GM21526 (cell line): ENCODE measurements around the gene FAM162A.
"Not testable (repeated sequence)": the region's sequence is repeated elsewhere in the genome, so short reads cannot be mapped to it uniquely, and the experiment has no call there.

ENCODE experiments used
- ATAC-seq: cut with Tn5 transposase; IDR thresholded peaks from one replicate; pipeline ENCODE4 v1.9.1; 2021; ENCODE audit warnings: moderate library complexity; ENCODE audit not compliant: unreplicated experiment, low FRiP score

Gene FAM162A

DNA sequence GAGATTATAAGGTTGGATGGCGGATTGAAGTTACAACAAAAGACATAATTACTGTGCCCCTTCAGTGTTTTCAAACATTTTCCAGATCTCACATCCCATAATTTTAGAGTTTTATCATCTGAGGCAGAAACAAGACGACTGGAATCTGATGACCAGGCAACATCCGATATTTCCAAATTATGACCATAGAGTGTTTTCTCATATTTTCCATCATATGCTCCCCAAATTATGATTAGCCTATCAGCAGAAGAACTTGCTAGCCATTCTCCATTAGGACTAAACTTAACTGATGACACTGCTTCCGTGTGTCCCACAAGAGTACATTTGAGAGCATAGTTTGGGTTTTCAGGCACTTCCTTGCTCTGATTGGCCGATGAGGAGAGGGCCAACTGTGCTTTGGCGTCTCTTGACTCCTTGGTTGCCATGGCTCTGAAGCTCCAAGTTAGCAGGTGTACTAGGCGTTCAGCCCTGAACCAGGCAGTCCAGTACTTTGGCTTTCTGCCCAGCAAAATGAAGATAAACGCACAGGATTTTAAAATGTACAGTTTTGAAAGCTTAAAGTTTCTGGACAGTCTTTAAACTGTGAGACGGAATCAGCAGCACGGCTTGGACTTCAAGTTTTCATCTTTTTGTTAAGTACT is 31.2 kb downstream of the FAM162A start:
- peak; percentile 56 for ATAC-seq

DNA sequence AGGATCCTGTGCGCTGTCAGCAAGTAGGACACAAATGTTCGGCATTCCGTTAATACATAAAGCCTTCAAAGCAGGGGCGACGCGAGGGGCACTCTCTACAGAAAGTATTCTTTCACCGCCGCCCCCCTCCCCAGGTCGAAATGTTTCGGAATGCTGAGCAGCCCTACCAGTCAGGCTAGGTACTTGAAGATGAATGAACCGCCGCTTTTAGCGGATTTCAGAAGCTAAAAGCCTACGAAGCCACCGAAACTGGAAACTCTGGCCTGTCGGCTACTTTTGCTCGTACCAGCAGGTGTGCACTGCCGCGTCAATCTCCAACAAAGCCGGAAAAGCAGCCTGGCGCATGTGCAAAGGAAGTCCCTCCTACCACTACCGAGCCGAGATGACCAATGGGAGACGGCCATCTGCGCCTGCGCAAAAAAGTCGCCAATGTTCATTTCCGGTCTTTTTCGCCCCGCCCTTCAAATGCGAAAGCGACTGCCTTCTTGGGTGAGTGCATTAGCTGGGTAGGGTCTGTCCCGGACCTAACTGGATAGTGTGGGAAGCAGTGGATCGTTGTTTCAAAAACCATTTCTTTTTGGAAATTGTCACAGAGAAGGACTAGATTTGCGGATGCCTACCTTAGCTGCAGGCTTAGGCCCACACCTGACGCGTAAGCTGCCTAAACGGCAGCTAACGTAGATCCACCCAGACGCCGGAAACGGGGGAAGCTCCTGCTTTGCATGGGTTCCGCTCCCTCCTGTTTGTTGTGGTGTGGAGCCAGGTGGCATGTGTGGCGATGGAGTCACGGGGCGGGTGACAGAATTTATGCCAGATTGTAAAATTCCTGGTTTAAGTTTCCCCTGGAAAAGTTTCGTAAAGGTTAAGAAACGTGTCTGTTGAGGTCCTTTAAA is 32.0 kb downstream of the FAM162A start, which contains the start of gene WDR5B:
TSS of gene WDR5B (minus strand) at position 301 of the 893 bp plus-strand sequence. CDS start 534 bp downstream, outside the sequence.
- peak; percentile 73 for ATAC-seq

DNA sequence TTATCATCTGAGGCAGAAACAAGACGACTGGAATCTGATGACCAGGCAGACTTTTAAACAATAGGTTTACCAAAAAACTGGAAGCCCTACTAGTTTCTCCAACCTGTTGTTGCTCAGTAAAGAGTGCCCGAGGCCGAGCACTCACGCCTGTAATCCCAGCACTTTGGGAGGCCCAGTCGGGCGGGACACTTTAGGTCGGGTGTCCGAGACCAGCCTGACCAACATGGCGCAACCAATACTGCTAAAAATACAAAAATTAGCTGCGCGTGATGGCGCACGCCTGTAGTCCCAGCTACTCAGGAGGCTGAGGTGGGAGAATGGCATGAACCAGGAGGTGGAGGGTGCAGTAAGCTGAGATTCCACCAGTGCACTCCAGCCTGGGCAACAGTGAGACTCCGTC is 33.0 kb downstream of the FAM162A start:
- no peak for ATAC-seq

DNA sequence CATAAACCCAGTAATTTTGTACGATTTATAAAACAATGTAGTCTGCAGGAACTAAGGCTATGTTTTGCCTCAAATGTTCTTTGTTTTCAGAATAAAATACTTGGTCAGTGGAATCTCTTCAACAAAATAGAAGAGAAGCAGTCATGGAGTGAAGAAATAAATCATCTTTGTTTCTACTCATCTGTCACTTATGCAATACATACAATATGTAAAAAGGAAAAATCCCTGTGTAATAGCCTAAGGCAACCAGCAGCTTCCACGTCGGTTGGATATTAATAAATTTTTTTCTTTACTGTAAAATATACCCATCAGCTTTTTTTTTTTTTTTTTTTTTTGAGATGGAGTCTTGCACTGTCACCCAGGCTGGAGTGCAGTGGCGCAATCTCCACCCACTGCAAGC is 37.1 kb downstream of the FAM162A start:
- ATAC-seq = no peak

DNA sequence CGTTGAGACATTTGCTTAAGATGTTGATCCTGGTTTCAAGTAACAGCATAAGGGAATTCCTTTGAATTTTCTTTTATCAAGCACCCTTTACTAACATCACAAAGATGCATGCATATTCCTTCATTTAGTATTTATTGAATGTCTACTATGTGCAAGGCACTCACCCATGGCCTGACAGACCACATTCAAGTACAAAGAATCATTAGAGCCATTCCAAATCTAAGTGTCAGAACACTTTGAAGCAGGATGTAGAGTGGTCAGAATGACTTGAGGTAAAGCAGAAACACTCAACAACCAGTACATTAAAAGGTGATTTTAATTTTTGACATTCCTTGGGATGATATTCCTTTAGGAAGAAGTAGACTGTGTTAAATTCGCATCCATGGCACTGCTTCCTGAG is 37.9 kb downstream of the FAM162A start:
- no peak for ATAC-seq

DNA sequence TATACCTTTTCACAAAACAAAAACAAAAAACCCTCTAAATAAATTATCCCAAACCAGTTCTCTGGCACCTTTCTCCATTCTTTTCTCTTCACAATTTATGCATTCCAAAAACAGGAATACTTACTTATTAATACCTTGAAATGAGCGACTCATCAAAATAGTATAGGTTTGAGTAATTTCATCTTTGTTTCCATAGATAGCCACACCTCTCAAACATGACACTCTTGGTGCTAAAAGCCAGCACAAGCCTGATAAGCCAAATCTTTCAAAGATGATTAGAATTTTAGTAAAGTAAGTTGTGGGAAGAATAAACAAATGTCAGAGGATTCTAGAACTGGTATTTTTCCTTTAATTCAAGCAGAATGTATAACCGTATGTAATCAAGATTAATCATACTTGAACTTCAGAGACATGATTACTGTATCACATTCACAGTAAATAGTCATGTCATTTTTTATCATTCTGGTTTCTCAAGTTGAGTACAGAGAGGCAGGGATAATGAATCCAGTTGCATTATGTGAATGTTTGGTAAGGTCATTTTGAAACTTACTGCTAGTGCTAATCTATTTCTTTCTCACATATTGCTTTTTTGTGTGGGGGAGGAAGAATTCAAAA is 44.0 kb downstream of the FAM162A start:
- ATAC-seq = no peak

DNA sequence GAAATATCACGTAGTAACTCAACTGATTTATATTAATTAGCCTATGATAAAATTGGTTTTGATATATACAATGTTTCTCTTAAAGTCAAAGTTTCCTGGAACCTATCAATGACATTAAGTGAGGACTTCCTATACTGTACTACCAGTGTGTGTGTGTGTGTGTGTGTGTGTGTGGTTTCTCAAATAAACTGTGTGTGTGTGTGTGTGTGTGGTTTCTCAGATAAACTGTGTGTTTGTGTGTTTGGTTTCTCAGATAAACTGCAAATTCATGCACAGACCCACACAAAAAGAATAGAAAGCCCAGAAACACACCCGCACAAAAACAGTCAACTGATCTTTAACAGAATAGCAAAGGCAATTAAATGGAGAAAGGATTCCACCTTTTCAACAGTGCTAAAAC is 46.4 kb downstream of the FAM162A start:
- ATAC-seq = no peak

DNA sequence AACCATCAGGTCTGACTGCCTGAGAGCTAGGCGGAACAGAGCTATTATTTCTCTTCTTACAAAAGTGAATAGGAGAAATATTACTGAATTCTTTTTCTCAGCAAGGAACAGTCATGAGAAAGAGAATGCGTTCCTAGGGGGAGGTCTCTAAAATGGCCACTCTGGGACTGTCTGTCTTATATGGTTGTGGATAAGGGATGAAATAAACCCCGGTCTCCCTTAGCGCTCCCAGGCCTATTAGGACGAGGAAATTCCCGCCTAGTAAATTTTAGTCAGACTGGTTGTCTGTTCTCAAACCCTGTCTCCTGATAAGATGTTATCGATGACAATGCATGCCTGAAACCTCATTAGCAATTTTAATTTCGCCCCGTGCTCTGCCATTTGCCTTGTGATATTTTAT is 52.0 kb downstream of the FAM162A start:
- ATAC-seq = no peak

DNA sequence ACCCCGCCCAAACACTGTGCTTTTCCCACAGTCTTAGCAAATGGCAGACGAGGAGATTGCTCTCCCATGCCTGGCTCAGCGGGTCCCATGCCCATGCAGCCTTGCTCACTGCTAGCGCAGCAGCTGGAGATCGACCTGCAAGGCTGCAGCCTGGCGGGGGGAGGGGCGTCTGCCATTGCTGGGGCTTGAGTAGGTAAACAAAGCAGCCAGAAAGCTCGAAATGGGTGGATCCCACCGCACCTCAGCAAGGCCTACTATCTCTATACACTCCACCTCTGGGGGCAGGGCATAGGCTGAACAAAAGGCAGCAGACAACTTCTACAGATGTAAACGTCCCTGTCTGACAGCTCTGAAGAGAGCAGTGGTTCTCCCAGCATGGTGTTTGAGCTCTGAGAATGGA is 59.1 kb downstream of the FAM162A start:
- ATAC-seq = no peak

DNA sequence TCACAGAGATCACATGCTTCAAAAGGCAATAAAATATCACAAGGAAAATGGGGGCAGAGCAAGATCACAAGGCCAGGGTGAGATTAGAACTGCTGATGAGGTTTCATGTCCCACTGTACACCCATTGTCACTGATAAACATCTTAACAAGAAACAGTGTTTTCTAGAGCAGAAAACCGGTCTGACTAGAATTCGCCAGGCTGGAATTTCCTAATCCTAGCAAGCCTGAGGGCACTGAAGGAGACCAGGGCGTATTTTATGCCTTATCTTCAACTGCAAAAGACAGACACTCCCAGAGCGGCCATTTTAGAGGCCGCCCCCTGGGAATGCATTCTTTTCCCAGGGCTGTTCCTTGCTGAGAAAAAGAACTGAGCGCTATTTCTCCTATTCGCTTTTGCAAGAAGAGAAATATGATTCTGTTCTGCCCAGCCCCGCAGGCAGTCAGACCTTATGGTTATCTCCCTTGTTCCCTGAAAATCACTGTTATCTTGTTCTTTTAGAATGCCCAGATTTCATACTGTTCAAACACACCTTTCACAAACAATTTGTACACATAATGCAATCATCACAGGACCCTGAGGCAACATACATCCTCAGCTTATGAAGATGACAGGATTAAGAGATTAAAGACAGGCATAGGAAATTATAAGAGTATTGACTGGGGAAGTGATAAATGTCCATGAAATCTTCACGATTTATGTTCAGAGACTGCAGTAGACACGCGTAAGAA is 59.9 kb downstream of the FAM162A start:
- ATAC-seq = not testable (repeated sequence)

DNA sequence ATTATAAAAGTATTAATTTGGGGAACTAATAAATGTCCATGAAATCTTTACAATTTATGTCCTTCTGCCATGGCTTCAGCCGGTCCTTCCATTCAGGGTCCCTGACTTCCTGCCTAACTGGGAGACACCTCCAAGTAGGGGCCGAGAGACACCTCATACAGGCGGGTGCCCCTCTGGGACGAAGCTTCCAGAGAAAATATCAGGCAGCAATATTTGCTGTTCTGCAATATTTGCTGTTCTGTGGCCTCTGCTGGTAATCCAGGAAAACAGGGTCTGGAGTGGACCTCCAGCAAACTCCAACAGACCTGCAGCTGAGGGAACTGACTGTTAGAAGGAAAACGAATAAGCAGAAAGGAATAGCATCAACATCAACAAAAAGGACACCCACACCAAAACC is 60.5 kb downstream of the FAM162A start:
- not testable (repeated sequence) for ATAC-seq

DNA sequence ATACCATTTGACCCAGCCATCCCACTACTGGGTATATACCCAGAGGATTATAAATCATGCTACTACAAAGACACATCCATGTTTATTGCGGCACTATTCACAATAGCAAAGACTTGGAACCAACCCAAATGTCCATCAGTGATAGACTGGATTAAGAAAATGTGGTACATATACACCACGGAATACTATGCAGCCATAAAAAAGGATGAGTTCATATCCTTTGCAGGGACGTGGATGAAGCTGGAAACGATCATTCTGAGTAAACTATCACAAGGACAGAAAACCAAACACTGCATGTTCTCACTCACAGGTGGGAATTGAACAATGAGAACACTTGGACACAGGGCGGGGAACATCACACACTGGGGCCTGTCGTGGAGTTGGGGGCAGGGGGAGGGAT is 64.2 kb downstream of the FAM162A start:
- not testable (repeated sequence) for ATAC-seq

DNA sequence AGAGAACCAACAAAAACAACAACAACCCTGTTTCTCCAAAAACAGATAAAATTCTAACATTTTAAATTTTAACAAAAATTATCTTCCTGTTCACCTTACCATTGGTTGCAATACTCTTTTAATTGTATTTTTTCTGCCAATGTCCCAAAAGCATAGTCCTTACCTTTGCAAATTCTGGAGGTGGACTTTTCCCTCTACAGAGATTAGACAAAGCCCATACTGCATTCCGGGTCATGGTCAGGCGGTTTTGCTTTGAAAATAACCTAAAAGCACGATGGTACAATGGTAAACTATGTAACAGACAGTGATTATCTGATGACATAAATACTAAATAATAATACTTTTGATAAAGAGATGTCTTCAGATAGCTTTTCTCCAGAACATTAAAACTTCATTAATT is 67.4 kb downstream of the FAM162A start:
- no peak for ATAC-seq

DNA sequence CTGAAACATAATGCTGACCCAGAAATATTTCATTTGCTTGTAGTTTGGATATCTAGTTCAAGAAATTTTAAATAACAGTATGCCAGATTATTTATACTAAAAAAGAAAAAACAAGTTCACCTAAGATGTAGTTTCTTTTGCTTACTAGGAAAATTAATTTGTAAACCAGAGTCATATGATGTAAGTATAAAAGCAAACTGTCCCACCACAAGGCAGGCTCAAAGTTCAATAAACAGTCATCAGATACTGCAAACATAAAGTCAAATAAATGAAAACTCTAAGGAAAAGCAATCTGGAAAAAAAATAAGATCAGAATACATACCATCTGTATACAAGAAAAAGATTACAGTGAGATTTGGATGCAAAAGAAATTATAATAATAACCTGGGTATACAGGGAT is 72.1 kb downstream of the FAM162A start:
- no peak for ATAC-seq

DNA sequence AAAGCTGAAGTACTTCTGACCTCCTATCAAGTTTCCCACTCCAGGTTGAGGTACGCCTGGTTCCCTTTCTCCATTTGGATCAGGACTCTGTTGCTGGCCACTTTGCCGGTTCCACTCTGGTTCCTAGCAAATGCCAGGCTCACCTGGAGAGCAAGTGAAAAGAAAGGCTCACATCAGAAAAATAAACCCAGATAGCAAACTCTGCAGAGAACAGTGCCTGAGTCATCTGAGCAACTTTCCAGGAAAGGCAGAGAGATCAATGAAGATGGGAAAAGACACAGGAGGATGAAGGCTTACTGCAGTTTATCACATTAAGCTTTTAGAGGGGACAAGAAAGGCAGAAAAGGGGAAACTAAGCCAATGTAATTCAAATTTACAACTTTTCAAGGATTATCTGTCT is 73.7 kb downstream of the FAM162A start:
- no peak for ATAC-seq

DNA sequence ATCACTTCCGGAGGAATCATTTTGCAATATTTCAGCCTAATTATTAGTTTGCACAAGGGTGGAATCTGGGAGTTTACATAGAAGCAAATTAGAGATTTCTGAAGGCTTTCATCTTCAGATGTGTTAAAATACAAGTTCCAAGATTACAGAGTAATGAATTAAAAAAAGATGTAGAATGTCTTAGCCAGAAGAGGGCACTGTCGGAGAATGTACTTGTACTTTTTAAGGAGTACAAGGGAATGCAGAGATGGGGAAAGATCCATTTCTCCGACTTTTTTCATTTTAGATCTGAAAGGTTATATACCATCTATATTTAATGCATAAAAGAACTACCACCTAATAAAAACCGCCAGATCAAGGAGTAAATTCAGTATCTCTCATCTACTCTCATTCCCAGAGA is 75.0 kb downstream of the FAM162A start:
- ATAC-seq = no peak

DNA sequence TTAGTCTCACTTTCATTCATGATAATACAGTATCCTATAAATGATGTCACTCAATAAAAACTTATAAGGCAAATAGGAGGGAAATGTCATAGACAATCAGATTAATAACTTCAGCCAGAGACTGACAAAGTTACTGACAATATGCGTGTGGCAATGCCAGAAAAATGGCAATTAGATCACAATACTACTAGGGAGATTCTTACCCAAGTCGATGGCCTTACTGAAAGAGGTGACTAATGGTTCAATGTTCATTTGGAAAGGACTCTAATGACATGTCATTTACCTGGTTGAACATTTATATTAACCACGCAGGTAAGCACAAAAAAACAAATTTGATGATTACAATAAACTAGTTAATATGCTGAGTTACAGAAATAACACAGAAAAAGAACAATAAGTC is 77.8 kb downstream of the FAM162A start:
- no peak for ATAC-seq
